ENCODE data around the gene MARCKSL1. TPM values are rescaled to one million over a fixed set of nuclear protein-coding genes. Genes with fewer than 3 reads are reported as not detected.

MARCKSL1 gene
- total RNA-seq, 1 donor from 2014 or later = 213 TPM

Other genes starting within 250 kb of the MARCKSL1 start
- 113 and 122 TPM in 2 replicates for gene KPNA6, start 228.2 kb downstream of the MARCKSL1 start, total RNA-seq
- 65.8 and 66.6 TPM in 2 replicates for gene TXLNA, start 156.6 kb downstream of the MARCKSL1 start, total RNA-seq
- 16.0 and 19.2 TPM in 2 replicates for gene CCDC28B, start 135.6 kb downstream of the MARCKSL1 start, total RNA-seq
- gene IQCC, start 130.6 kb downstream of the MARCKSL1 start, total RNA-seq = 0.87 and 1.0 TPM in 2 replicates
- gene DCDC2B, start 127.1 kb downstream of the MARCKSL1 start, total RNA-seq = not detected in 2 replicates
- gene TMEM234, start 113.9 kb downstream of the MARCKSL1 start, total RNA-seq = 16.7 and 17.3 TPM in 2 replicates
- 173 and 184 TPM in 2 replicates for gene EIF3I, start 113.8 kb downstream of the MARCKSL1 start, total RNA-seq
- gene FAM167B, start 89.0 kb downstream of the MARCKSL1 start, total RNA-seq = 0.64 and 0.75 TPM in 2 replicates
- 0.30 TPM in 1 of 2 replicates, not detected in the other for gene LCK, start 85.0 kb downstream of the MARCKSL1 start, total RNA-seq
- 94.1 and 99.6 TPM in 2 replicates for gene HDAC1, start 44.1 kb downstream of the MARCKSL1 start, total RNA-seq
- gene FAM229A, start 26.3 kb upstream of the MARCKSL1 start, total RNA-seq = 3.5 and 4.2 TPM in 2 replicates
- gene TSSK3, start 26.3 kb upstream of the MARCKSL1 start, total RNA-seq = 0.32 and 0.87 TPM in 2 replicates
- 71.9 and 73.1 TPM in 2 replicates for gene BSDC1, start 58.2 kb upstream of the MARCKSL1 start, total RNA-seq
- gene ZBTB8B, start 128.8 kb upstream of the MARCKSL1 start, total RNA-seq = 0.12 and 0.18 TPM in 2 replicates
- 5.2 and 5.6 TPM in 2 replicates for gene ZBTB8A, start 203.2 kb upstream of the MARCKSL1 start, total RNA-seq